Left lung (tissue), 10 donors: ENCODE results near the gene MICAL3. TPM values are rescaled to one million over a fixed set of nuclear protein-coding genes. Genes with fewer than 3 reads are reported as not detected.
A peak's percentile ranks its signal among the peaks of the same experiment; 100 is the strongest.

ENCODE experiments used
- ATAC-seq: fragments of 200-7000 bp; cut with Tn5 transposase; one replicate; pipeline ENCODE4 v1.9.1; 2020; ENCODE audit warnings: moderate library complexity
- DNase-seq, 4 donors: peaks; one replicate each; pipeline ENCODE4 v3.0.0-alpha.2; 2013 to 2020
- H3K27ac ChIP-seq, 2 donors: fragments of 200-600 bp; sonication (generic) in 1 of 2; one replicate each; pipeline versions ENCODE4 v1.5.0 to v1.8.0; 2020 to 2021
- H3K27me3 ChIP-seq, 2 donors: fragments of 200-600 bp; sonication (generic) in 1 of 2; one replicate each; pipeline versions ENCODE4 v1.5.0 to v1.8.0; 2020 to 2021
- H3K36me3 ChIP-seq, 2 donors: fragments of 200-600 bp; sonication (generic) in 1 of 2; one replicate each; pipeline versions ENCODE4 v1.5.0 to v1.8.0; 2020 to 2021
- H3K4me1 ChIP-seq, 2 donors: fragments of 200-600 bp; one replicate each; pipeline ENCODE4 v1.8.0; 2021
- H3K4me3 ChIP-seq, 2 donors: fragments of 200-600 bp; sonication (generic) in 1 of 2; one replicate each; pipeline versions ENCODE4 v1.5.0 to v1.8.0; 2020 to 2021; ENCODE audit warnings: mild to moderate bottlenecking in 1 of 2
- H3K9me3 ChIP-seq, 2 donors: fragments of 200-600 bp; sonication (generic) in 1 of 2; one replicate each; pipeline versions ENCODE4 v1.5.0 to v1.8.0; 2020 to 2021
- CTCF ChIP-seq, 2 donors: fragments of 200-600 bp; sonication (generic) in 1 of 2; IDR thresholded peaks; one replicate each; pipeline versions ENCODE4 v1.5.0 to v1.8.0; 2021; ENCODE audit warnings: antibody characterized with exemption in 2 of 2
- intact Hi-C, 2 donors: fragments of 100-400 bp; cut with DNase I; formaldehyde crosslinking; loops; one replicate each; pipeline versions ENCODE4 v1.11.2 to v1.14.2; 2022
- polyA plus RNA-seq, 6 donors: library from polyadenylated mRNA; unstranded; fragments of 120-200 nt; gene quantifications; one replicate each; pipeline ENCODE4 v1.2.1, GENCODE V29; 2013; ENCODE audit not compliant: insufficient read length in 6 of 6
- total RNA-seq, 2 donors: library from RNA; stranded (reverse); fragmentation: NEBNext Ultra II Directional; extraction: Animal tissue kit (Norgen Biotek cat#: 25700); gene quantifications; one replicate each; pipeline ENCODE4 v1.2.1, GENCODE V29; 2021
- donor health status: DM: no; HTN: yes; CAD: no.
- donor health status: DM: no; HTN: no; CAD: no.

Gene MICAL3
- total and polyA plus RNA-seq, 8 donors = 24.9 to 64.8 (median 56.2) TPM

GRCh38 chr22:18058371-18059093 lies 34.2 kb upstream of the MICAL3 start:
- no peaks in the 10 kb centered on the region for H3K36me3 ChIP-seq
- H3K4me1 ChIP-seq = peaks cover 0 to 2% of the 10 kb centered on the region in 2 donors
- no peak overlapping the region for H3K4me3 ChIP-seq
- intact Hi-C loops = no loop called here
- DNase-seq (no peak), ATAC-seq (no peak)
- no peaks in the 10 kb centered on the region for H3K27me3 ChIP-seq
- H3K27ac ChIP-seq = no peak overlapping the region
- H3K9me3 ChIP-seq = no peaks in the 10 kb centered on the region
- TF ChIP-seq CTCF (IDR thresholded peaks at IDR 0.05) = no peak

GRCh38 chr22:18057568-18058209 lies 33.3 kb upstream of the MICAL3 start:
- intact Hi-C loops = no loop called here

GRCh38 chr22:18056807-18057474 lies 32.6 kb upstream of the MICAL3 start:
- Histone ChIP-seq H3K36me3 (no peaks in the 10 kb centered on the region), H3K9me3 (no peaks in the 10 kb centered on the region), H3K4me1 (peaks cover 0 to 2% of the 10 kb centered on the region in 2 donors), H3K27me3 (no peaks in the 10 kb centered on the region), H3K4me3 (no peak overlapping the region), H3K27ac (peak overlapping the region; percentile 2 to 60)
- ATAC-seq (no peak), DNase-seq (no peak)
- TF ChIP-seq CTCF (IDR thresholded peaks at IDR 0.05) = no peak
- intact Hi-C loops = no loop called here

More at GRCh38 chr22:18057568-18058209, 33.3 kb upstream of the MICAL3 start:
- Histone ChIP-seq H3K4me1 (peaks cover 0 to 2% of the 10 kb centered on the region in 2 donors), H3K4me3 (no peak overlapping the region), H3K9me3 (no peaks in the 10 kb centered on the region), H3K36me3 (no peaks in the 10 kb centered on the region), H3K27ac (peak overlapping the region in 1 of 2 donors; percentile 59), H3K27me3 (no peaks in the 10 kb centered on the region)
- no peak for TF ChIP-seq CTCF (IDR thresholded peaks at IDR 0.05)
- DNase-seq = peak in 2 of 4 donors; percentile 13 to 77
- peak; percentile 71 for ATAC-seq

GRCh38 chr22:18056161-18056666 lies 31.9 kb upstream of the MICAL3 start:
- peak overlapping the region; percentile 2 to 60 for H3K27ac ChIP-seq
- H3K4me1 ChIP-seq = peaks cover 0 to 2% of the 10 kb centered on the region in 2 donors
- ATAC-seq (peak; percentile 55), DNase-seq (no peak)
- no peak for TF ChIP-seq CTCF (IDR thresholded peaks at IDR 0.05)
- intact Hi-C loops = no loop called here
- H3K9me3 ChIP-seq = no peaks in the 10 kb centered on the region
- H3K27me3 ChIP-seq = no peaks in the 10 kb centered on the region
- no peaks in the 10 kb centered on the region for H3K36me3 ChIP-seq
- H3K4me3 ChIP-seq = no peak overlapping the region
